ENCODE data around the gene ELL2.

The ELL2 gene

DNA sequence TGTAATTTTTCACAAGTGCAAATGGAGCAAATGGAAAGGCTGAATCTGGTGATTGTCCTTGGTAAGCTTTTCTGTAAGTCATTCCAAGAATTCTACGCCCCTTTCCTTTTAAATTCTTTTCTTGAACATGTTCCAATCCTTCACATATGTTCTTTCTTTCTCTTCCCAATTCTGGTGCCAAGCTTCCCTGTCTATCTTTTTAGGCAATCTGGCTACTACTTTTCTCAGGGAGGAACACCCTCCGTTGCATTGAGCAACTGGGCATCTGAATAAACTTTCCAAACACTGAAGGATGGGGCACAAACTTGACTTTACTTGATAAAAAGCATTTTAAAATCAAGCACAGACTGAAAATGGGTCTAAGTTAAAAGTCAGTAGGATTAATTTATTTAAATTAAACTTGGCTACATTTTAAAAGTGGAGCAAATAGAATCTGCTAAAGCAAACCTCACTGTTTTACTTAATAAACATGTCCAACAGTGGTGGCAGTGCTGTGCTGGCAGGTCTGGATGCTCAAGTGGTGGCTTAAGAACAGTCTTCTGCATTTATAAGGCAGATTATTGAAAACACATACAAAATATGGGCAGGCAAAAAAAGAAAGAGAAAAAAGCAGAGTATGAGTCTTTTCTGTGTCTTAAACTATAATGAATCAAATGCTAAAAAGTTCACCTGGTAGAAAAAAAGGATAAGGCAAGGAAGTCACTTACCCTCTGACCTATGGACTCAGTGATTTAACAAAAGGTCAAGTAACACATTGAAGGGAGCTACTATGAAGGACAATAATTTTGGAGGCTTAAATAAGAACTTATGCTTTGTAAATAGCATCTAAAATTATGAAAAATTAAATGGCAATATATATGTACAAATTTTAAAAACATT lies 5.4 kb downstream of the ELL2 start:
- DNase-seq (ENCODE audit: low read depth in 2 of 2) = no peak

DNA sequence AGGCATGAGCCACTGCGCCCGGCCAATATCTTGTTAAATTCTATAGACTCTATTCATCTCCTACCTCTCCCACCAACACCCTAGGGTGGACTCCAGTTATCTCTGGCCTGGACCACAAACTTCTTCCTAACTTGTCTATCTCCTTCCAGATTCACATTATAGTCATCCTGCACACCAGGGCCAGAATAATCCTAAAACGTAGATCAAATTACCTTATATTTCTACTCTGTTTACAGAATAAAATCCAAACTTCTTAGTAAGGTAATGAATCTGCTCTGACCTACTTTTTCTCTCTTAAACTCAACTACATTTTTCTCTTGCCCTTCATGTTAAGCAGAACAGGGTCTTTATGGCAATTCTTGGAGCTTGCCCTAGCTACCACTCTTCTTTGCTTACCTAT lies 6.9 kb downstream of the ELL2 start:
- DNase-seq (ENCODE audit: low read depth in 2 of 2) = no peak

DNA sequence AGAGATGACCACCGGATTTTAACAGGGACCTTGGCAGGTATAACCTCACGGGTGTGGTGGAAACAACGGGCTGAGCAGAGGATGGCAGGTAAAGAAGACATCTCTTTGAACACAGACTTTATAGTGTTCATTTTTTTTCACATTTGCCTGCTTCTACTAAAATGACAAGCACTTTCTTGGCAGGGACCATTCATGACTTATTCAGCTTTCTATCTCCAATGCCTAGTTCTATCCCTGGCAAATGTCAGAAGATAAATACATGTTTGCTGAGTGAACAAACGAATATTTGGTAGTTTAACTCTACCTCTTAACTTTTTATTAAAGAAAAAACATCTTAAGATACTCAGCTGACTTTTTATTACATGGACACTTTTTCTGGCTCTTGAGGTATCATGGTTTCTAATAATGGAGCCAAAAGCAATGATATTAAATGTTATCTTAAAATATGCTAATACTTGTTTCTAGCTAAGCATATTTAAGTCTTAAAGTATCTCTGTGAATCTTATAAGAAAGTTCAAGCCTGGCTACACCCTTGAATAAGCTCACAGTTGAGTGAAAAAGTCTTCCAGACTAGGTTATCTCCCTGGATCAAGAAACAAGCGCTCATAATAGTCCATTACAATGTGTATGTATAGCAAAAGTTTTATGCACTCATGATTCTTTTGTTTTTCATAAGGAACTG lies 8.5 kb downstream of the ELL2 start:
- DNase-seq (ENCODE audit: low read depth in 2 of 2) = no peak

DNA sequence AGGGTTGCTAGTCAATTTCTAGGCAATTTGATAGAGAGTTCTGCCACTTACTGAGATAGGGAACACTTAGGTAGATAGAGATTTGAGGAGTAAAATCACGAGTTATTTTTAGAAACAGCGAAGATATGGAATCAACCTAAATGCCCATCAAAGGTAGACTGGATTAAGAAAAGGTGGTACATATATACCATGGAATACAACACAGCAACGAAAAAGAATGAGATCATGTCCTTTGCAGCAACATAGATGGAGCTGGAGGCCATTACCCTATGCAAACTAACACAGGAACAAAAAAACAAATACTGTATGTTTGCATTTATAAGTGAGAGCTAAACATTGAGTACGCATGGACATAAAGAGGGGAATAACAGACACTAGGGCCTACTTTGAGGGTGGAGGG lies 9.7 kb downstream of the ELL2 start:
- DNase-seq (ENCODE audit: low read depth in 2 of 2) = no peak

DNA sequence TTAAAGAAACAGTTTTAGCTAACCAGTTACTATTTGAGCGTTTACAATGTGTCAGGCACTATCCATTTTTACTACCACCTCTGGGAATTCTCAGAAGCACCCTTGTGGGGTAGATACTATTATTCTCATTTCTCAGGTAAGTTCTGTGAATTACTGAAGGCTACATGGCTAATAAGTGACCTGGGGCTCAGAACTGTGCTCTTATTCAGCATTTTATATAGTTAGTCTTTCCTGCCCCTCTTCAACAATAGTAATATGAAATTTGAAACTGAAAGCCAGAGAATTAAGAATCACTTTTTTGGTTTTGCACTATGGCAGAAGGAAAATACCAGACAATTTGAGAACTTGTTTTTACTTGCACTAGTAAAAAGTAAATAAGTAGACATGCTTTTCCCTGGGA lies 11.8 kb downstream of the ELL2 start:
- DNase-seq (ENCODE audit: low read depth in 2 of 2) = no peak

DNA sequence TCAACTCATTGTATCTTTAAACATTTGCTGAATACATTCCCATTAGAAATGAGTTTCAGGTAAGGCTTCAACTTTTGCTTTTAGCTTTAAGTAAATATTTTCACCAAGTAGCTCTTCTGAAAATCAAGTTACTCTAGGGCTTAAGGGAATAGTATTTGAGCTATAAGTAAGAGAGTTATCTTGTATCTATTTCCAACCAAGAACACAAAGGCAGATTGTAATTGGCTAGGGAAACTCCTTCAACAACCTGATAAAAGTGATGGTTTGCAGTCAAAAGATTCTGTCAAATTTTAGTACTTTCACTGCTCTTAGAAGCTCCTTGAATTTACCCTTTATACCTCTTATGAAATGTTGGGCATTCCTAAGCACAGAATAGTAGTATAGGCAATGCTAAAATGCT lies 13.0 kb downstream of the ELL2 start:
- no peak for DNase-seq (ENCODE audit: low read depth in 2 of 2)

DNA sequence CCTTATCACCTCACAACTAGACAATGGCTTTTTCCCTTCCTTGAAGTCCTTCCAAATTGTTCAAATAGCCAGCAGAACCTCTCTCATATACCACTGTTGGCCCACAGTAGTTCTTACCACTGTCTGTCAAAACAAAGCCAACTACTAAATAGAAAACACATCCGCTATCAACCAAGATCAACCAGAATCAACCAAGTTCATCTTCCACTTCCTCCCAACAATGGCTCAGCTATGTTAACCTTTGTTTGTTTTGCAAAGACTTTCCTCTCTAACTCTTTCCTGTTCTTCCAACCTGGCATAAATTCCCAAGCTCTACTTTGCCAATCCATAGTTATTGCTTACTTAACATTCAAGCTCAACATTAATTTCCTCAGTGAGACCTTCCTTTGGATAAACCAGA lies 15.2 kb downstream of the ELL2 start:
- DNase-seq (ENCODE audit: low read depth in 2 of 2) = no peak

DNA sequence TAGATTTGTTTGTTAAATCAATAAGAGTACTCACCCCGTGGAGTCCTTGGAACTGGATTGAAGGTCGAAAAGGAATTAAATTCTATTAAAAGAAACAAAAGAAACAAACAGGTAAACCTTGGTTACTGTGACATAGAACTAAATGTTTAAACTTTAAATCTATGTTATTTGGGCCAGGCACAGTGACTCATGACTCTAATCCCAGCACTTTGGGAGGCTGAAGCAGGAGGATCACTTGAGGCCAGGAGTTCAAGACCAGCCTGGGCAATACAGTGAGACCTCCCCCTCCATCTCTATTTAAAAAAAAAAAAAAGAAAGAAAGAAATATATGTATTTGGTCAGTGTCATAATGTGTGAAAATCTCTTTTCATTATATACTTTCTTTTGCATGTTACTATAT lies 18.7 kb downstream of the ELL2 start:
- no peak for DNase-seq (ENCODE audit: low read depth in 2 of 2)

DNA sequence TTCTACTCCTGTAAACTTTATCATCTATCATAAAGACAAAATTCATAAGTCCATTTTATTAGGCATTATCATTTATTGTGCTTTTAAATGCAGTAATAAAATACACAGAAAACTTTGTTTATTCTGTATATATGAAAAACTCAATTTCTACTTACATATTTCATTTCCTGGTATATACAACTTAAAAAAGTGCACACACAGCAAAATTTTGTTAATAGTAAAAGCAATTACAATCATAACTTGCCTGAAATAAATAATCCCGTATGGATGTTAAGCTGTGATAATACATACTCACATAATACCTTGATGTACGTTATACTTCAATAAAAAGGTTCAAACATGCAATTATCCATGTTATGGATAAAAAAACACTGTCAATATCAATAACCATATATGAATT lies 19.2 kb downstream of the ELL2 start:
- no peak for DNase-seq (ENCODE audit: low read depth in 2 of 2)

DNA sequence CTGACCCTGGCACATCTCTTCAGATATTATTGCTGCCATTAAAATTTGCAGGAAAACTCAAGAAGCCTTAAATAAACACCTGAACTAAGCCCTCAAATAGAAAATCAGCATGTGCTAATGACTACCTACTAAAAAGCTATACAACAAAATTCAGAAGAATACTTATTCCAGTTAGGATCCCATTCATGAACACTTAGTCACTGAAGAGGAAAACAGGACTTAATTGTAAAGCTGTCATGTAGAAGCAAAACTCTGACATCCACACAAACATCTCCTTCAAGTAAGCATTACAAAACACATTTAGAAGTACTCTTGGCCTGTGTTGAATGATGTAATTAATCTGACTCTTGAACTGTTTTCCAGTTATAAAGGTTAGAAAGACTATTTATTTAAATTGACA lies 19.9 kb downstream of the ELL2 start:
- DNase-seq (ENCODE audit: low read depth in 2 of 2) = no peak

DNA sequence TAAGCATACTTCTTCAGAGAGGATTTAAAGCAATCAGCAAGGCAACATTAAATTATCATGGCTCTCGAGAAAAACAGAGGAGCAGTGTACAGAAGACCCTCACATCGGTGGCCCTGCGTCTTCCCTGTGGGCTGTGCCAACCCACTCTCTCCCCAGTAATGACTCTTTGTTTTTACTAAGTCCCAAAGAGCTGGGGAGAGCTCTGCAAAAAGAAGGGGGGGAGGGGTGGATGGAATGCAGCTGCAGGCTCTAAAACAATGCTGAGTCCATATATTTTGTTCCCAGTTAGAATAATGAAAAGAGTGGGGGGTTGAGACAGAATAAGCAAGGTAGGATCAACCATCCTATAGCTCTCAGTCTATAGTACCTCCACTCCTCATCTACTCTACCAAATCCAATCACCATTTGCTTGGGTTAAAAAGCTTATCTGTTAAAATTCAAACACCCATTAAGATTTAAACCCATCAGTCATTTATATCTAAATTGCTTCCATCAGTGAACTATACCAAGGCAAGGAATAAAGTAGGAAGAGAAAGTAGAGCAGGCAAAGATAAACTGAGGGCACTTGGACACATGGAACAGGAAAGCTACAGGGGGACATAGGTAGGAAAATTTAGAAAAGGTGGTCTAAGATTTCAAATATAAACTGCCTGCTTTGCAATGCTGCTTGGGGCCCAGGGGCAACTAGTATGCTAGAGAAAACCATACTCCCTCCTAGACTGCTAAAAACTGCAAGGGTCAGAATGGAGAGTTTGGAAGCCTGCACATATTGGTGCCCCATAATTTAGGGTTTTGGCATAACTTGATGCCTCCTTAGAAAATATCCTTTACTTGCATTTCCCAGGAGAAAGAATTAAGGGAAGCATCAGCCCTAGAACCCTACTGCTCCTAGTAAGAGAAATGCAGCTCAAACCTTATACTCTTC lies 20.6 kb downstream of the ELL2 start:
- no peak for DNase-seq (ENCODE audit: low read depth in 2 of 2)

DNA sequence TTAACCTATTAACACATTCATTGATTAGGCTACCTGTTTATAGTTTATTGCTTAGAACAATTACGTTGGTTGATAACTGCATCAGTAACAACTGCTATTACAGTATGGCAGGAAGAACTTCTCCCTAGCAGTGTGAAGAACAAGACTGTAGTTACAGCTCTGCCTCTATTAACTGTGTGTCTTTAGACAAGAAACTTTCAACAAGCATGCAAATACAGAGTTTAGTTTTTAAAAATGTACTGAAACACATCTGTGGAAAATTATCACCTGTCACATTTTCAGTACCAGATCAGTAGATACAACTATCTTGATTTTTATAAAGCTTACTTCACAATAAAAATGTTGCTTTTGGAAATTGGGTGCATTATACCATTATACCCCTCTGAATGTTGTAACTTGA lies 22.2 kb downstream of the ELL2 start:
- no peak for DNase-seq (ENCODE audit: low read depth in 2 of 2)

DNA sequence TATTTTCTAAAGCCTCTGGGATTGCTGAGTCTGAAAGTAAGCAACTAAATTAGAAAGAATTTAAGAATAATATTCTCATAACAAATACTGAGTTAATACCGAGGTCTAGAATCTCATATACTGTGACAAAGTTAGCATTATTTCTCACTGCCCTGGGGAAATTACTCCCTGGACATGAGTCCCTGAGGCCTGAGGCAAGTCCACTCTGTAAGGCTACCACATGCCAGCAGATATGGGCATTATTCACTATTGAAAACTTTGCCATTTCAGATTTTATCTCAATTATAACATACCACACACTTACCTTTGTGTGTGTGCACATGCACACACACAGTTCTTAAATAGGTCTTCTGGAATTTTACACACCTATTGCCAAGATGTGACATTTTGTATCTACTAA lies 22.9 kb downstream of the ELL2 start:
- DNase-seq (ENCODE audit: low read depth in 2 of 2) = no peak

DNA sequence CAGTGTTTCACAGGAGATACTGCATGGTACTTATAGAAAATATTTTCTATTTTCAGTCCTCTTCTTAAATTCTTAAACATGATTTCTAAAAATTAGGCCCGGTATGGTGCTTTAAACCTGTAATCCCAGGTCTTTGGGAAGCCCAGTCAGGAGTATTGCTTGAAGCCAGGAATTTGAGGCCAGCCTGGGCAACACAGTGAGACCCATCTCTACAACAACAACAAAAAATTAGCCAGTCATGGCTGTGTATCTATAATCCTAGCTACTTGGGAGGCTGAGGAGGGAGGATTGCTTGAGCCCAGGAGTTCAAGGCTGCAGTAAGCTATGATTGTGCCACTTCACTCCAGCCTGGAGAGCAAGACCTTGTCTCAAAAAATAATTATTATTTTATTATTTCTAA lies 23.3 kb downstream of the ELL2 start:
- no peak for DNase-seq (ENCODE audit: low read depth in 2 of 2)

DNA sequence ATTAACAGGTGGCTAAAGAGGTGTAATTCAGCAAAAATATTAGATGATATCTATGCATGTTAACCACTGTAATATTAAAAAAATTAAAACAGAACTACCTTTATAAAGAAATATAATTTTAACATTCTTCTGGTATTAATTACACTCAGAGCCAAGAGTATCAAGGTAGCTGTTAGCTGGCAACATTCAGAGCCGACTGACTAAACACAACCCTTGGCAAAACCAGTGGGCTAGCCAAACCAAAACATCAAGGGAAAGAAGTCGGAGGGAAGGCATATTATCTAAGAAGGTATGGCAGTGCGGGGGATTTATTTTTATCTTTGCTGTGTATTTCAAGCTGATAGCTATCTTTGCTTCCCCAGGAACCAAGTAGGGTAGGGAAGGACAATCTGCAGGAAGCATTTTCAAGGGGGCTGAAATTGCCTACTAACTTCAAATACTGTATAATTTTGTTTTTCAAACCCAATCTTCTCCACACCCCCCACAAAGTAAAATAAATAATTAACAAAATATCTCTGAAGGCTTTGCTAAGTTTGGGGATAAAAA lies 24.0 kb downstream of the ELL2 start:
- no peak for DNase-seq (ENCODE audit: low read depth in 2 of 2)

DNA sequence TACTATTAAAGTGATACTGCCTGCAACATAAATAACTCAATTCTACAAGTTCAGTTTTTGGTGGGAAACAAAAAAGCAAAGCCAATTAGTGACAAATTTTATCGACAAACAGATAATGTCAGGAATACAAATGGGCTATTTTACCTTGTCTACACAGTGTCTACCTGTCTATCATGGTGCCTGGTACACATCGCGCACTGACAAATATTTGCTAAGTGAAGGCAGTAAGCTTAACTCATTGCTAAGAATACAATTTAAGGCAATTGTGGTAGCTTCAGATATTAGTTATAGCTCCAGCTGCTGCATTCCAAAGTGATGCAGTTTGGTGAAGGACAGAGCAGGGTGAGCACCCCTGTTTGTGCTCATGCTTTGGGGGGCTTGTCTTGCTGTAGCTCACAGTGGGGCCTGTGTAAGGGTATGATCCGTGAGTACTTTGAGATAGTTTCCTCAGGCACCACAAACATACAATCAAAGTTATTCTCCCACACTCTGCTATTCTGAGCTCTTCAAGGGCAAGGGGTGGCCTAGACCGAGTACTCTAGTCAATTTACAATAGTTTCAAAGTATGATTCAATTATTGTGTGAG lies 24.7 kb downstream of the ELL2 start:
- DNase-seq (ENCODE audit: low read depth in 2 of 2) = no peak

DNA sequence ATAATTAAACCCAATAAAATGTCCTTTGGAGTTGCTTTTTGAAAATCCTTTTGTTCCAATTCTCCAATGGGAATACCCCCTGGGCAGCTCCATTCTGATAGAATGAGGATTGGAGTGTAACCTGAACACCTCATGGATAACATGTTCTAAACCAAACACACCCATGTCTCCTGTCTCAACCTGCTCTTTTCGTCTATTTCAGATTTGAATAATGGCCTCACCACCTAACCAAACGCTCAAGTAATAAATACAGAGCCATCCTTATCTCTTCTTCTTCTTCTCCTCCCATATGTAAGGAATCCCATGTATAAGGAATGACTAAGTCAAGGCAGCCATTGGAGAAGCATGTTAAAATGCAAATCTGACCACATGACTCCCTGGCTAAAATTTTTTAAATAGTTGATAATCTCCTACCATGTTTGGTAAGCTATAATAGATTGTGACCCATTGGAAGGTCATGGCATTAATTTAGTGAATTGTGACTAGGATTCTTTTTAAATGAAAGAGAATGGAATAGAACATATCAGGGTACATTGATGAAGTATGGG lies 26.0 kb downstream of the ELL2 start:
- no peak for DNase-seq (ENCODE audit: low read depth in 2 of 2)

DNA sequence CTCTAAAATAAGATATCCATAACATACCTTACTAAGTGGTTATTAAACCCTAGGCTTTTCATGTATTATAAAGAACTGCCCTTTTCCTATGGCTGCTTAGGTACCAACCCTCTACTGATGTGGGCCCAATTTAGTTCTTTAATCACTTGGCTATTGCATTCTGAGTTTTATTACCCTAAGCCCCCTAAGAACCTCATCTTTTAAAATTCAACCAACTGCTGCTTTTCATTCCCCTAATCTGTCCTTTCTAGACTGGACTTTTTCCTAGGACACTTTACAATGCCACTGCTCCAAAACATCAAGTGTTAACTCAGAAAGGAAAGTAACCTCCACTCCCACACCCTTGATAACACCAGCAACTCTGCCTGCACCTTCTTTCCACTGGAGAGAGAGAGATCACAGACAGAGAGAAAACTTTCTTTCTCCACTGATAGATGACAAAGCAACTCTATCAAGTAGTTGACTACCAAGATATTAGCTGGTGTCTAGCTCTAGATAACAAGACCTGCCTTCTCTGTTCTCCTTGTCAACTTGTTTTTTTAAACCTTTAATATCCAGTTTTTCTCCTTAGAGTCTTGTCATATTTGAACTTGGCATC lies 27.3 kb downstream of the ELL2 start:
- no peak for DNase-seq (ENCODE audit: low read depth in 2 of 2)

DNA sequence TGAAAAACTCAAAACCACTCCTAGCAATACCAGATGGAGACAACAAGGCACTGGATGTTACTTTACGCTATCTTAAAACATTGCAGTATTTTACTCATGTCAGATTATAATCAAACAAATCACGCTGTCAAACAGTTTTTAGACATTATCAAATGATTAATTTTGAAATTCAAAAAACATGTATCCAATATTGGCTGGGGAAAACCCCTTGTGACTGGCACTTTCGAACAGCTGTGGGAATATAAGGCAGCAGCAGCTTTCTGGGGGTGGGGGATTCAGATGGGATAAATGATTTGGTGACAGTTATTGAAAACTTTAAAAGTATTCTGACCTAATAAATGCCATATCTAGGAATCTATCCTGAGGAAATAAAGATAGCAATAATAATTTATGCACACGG lies 28.7 kb downstream of the ELL2 start:
- no peak for DNase-seq (ENCODE audit: low read depth in 2 of 2)

DNA sequence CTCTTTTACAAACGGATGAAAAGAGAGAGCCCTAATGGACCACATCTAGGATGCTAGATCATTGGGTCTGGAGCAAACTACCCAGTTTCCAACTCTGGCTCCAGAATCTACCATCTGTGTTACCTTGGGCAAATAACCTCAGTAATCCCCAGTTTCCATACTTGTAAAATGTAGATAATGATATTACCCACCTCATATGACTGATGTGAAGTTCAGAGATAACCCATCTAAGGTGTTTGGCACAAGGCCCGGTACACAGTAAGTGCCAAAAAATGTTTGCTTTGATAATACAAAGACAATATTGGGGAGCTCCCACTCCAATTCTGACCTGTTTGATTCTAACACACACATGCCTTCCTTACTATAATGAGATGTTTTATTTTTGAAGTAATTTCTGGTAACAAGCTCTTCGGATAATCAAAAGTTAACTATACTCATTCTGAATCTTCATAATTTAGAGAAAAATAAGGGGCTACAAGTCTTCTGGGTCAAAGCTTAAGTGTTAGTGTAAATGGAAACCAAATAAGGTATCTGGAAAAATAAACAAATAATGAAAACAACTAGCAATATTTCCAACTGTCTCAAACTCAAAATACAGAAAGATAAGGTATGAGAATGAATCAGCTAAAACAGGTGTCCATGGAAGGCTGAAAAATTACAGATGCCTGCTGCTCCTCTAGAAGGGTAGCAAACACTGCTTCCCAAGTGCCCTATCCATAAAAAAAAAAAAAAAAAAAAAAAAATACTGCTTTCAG lies 30.4 kb downstream of the ELL2 start:
- DNase-seq (ENCODE audit: low read depth in 2 of 2) = no peak
